Activated CD8-positive, alpha-beta memory T cell treated with anti-CD3 and anti-CD28 coated beads, Interleukin-2, amount 50 U/mL, for 4 hours (primary cell): Measurements from ENCODE around the gene STRA8.

Experiments
- DNase-seq: peaks from one replicate; pipeline ENCODE4 v3.0.0-alpha.2; 2020

The STRA8 gene

GRCh38 chr7:135242096-135242684 lies 8.6 kb downstream of the STRA8 start:
- DNase-seq, result no peak

DNA sequence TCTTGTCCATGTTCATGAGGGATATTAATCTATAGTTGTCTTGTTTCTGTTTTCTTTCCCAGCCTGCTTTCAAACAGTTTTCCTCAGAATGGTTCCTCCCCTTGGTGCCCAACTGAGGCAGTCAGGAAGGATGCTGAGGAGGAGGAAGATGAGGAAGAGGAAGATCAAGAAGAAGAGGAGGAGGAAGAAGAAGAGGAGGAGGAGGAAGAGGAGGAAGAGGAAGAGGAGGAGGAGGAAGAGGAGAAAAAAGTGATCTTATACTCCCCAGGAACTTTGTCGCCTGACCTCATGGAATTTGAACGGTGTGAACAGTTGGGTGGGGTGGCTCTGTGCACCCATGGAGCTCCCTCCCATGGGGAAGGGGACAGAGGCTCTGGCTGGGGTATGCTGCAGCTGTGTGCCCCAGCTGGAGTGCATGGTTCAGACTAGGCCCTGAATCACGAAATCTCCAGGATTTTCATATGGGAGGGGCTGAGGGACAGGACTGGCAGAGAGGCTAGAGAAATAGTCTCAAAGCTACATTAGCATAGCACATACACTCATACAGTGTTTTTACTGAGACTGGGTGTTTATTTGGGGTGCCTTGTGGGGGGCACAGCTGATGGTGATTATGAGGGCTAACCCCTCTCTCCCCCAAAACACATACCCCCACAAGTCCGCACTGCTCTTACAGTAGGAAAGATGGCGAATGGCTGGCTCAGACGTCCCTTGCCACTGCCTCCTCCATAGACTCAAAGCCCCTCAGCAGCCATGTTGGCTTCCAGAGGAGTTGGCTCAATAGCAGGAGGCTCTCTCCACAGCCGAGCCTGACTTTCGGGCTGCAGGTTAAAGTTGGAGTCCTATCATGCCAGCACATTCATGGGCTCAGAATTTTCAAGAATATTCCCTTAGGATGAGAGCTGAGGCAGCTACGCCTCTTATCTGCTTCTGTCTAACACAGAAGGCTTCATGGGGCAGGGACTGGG lies 11.9 kb downstream of the STRA8 start:
- no peak for DNase-seq

GRCh38 chr7:135246191-135246825 lies 12.7 kb downstream of the STRA8 start:
- DNase-seq, result no peak

GRCh38 chr7:135247746-135248471 lies 14.3 kb downstream of the STRA8 start:
- DNase-seq, result no peak

DNA sequence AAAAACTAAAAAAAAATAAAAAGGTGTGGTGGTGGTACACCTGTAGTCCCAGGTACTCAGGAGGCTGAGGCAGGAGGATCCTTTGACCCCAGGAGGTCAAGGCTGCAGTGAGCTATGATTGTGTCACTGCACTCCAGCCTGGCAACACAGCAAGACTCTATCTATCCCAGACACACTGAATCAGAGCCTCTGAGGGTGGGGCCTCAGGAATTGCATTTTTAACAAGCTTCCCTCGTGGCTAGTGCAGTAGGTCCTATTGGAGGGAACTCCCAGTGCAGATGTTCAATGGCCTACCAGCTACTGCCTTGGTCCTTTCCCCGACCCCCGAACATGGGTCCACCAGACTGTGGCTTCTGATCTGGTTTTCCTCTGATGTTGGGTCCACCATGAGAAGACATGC lies 14.9 kb downstream of the STRA8 start:
- DNase-seq, result no peak

- DNase-seq, result no peak
These were observed 18.1 kb downstream of the STRA8 start for GRCh38 chr7:135251496-135252391.

DNA sequence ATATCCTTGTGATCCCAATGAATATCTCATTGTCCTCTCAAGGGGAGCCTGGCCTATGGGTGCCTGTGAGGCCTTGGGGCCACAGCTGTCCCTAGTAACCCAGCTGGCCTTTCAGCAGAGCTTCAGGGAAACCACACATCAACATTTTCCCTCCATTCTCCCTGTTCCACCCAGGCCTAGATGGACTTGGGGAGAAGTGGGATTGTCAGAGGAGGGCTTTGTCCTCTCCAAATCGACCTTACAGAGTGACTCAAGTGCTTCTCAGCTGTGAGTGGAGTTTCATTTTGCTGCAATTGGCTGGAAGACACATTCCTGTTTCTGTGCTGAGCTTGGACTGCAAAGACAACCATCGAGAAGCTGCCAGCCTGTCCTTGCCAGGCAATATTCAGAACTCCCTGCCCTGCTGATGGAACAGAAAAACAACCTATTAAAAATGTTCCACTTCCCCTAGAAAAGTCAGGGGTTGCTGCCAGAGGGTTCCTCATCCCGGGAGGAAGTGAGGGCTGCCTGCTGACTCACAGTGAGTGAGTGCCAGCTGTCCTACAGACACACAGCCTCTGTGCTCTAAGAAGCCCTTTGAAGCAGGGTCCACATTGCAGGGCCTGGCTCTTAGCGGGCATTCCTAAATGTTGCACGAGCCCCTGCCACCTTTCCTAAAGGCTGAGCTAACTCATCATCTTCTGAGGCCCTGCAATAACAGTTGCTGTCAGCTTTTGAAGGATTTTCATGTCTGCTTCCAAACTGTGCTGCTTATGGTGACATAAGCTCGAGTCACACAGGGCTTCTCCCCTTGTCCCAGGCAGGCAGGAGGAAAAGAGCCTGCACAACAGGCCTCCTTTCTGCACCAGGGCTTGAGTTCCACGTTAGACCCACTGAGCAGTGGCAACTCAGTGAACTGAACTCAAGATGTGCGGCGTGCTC lies 20.5 kb downstream of the STRA8 start:
- DNase-seq, result no peak

DNA sequence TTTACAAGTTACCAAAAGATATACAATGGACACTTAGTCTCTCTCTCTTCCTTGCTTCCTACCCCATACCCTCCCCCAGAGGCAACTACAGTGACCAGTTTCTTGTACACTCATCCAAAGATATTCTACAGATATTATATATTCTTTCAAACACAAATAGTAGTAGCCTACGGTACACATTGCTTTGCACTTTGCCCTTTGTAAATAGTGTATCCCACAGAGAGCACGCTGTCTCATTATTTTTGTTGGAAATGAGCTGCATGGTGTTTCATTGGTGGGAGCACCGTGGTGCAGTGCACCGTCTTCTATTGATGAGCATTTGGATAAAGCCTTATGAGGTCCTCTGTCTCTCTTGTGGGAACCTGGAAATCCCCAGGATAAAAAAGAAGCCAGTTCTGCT lies 24.2 kb downstream of the STRA8 start:
- no peak for DNase-seq

DNA sequence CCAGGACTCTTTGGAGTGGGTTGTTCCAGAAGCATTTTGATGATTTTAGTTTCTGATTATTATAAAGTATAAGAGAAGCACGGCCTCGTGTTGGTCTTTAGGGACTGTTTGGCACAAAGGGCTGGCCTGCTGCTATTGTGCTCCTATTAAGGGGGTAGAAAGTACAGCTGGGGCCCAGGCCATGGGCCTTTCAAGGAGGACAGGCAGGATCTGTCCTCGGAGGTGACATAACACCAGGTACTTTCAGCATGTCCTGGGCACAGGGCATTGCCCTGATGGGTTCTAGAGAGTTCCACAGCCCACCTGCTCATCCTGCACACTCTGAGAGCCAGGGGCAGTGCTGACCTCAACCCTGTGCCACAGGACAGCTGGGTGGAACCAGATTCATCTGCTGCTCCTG lies 24.9 kb downstream of the STRA8 start:
- DNase-seq, result no peak

- no peak for DNase-seq
These were observed 26.1 kb downstream of the STRA8 start for GRCh38 chr7:135259702-135260101.

- DNase-seq, result no peak
These were observed 26.8 kb downstream of the STRA8 start for GRCh38 chr7:135260470-135260869.

GRCh38 chr7:135260930-135261721 lies 27.5 kb downstream of the STRA8 start:
- no peak for DNase-seq

- DNase-seq, result no peak
These were observed 29.1 kb downstream of the STRA8 start for GRCh38 chr7:135262623-135263320.

GRCh38 chr7:135263321-135263970 lies 29.8 kb downstream of the STRA8 start:
- no peak for DNase-seq

GRCh38 chr7:135265637-135266036 lies 32.0 kb downstream of the STRA8 start:
- DNase-seq, result no peak

DNA sequence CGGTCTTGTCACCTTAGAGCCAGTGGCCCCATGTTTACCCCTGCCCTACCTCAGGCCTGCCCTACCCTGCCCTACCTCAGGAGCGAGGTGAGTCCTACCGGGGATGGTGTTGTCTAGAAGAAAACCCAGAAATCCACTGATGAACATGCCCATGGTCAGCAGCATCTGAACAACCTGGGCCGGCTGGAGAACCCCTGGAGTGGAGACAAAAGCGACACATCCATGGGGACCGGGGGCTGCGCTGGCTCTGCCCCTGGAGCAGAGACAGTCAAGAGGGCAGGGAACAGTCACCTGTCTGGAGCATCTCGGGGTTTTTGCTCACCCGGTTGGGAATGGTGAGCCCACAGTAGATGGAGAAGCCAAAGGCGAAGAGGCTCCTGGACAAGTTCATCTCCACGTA lies 36.3 kb downstream of the STRA8 start:
- DNase-seq, result no peak

GRCh38 chr7:135270577-135271254 lies 37.1 kb downstream of the STRA8 start:
- no peak for DNase-seq

- no peak for DNase-seq
These were observed 37.6 kb downstream of the STRA8 start for GRCh38 chr7:135271255-135271615.
